Left ventricle myocardium superior (tissue), 1 donor: ENCODE data around the gene C6orf120. TPM values are rescaled to one million over a fixed set of nuclear protein-coding genes. Genes with fewer than 3 reads are reported as not detected.

Experiments
- total RNA-seq: library from RNA; stranded (reverse); fragmentation: NEBNext Ultra II Directional; extraction: Animal tissue kit (Norgen Biotek cat#: 25700); gene quantifications from one replicate; pipeline ENCODE4 v1.2.1, GENCODE V29; 2021
- donor health status: DM: no; HTN: yes; CAD: no; lungs with severe emphysema.

C6orf120 gene
- total RNA-seq, 1 donor from 2014 or later = 13.6 TPM

Other genes starting within 250 kb of the C6orf120 start
- gene WDR27, start 97 bp upstream of the C6orf120 start, total RNA-seq = 8.6 TPM
- 62.9 TPM for gene PHF10, start 22.4 kb downstream of the C6orf120 start, total RNA-seq
- 0.62 TPM for gene DYNLT2, start 49.4 kb downstream of the C6orf120 start, total RNA-seq
- gene ERMARD, start 49.5 kb downstream of the C6orf120 start, total RNA-seq = 9.4 TPM